ENCODE data around the gene KLKB1.
"Not testable (repeated sequence)": the region's sequence is repeated elsewhere in the genome, so short reads cannot be mapped to it uniquely, and the experiment has no call there.

KLKB1 gene

GRCh38 chr4:186227744-186228513, 622 bp downstream of the KLKB1 start:
- DNase-seq: peak in 1 of 2 experiments; percentile 6

GRCh38 chr4:186228514-186228894, 1.2 kb downstream of the KLKB1 start:
- no peak for DNase-seq

GRCh38 chr4:186234367-186234766, 7.1 kb downstream of the KLKB1 start:
- no peak for DNase-seq

- DNase-seq: no peak
These were observed 8.8 kb downstream of the KLKB1 start for GRCh38 chr4:186236126-186236525.

GRCh38 chr4:186240452-186240847, 13.1 kb downstream of the KLKB1 start:
- no peak for DNase-seq

- DNase-seq: peak in 1 of 2 experiments; percentile 5
These were observed 13.7 kb downstream of the KLKB1 start for GRCh38 chr4:186240848-186241491.

DNA sequence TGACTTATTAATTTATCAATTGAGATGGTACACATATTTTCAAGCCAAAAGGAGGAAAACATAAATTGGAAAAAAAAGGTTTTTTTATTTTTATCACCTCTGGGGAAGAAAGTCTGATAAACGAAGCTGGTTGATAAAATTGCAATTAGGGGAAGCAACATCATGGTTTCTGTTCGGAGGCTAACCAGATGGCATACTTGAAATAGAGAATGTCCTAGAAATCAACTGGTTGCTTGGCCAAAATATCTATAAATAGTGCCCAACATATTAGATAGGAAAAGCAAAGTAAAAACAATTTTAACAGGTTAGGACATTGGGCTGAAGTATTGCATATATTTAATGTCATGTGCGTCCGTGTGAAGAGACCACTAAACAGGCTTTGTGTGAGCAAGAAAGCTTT, 14.3 kb downstream of the KLKB1 start:
- DNase-seq: no peak

- DNase-seq: not testable (repeated sequence)
These were observed 14.7 kb downstream of the KLKB1 start for GRCh38 chr4:186242031-186242430.

- no peak for DNase-seq
These were observed 16.0 kb downstream of the KLKB1 start for GRCh38 chr4:186243331-186243730.

DNA sequence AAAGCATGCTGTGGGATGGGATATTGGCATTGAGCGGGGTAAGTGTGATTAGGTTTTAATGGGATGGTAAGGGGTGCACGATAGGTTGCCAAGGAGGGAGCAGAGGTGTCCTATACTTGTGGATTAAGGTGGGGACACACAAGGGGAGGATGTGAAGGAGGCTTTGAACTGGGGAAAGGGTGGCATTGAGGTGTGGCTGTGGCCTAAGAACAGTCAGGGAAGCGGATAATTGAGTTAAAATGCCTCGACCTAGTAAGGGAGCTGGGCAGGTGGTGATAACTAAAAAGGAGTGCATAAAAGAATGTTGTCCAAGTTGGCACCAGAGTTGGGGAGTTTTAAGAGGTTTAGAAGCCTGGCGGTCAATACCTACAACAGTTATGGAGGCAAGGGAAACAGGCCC, 17.5 kb downstream of the KLKB1 start:
- DNase-seq: no peak

DNA sequence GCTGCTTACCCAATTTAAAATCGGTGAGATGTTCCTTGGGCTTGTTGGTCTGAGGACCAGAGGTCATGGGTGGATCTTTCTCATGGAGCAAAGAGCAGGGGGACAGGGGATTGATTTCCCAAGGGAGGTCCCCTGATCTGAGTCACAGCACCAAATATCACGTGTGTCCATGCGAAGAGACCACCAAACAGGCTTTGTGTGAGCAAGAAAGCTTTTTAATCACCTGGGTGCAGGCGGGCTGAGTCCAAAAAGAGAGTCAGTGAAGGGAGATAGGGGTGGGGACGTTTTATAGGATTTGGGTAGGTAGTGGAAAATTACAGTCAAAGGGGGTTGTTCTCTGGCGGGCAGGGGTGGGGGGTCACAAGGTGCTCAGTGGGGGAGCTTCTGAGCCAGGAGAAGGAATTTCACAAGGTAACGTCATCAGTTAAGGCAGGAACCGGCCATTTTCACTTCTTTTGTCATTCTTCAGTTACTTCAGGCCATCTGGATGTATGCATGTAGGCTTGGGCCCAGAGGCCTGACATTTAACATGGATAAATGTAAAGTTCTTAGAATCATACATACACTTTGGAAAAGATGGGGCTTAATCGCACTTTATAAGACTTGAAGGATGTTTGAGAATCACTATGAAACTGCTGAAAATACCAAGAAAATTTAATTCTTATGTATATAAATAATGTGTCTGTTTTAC, 19.9 kb downstream of the KLKB1 start:
- DNase-seq: not testable (repeated sequence)

DNA sequence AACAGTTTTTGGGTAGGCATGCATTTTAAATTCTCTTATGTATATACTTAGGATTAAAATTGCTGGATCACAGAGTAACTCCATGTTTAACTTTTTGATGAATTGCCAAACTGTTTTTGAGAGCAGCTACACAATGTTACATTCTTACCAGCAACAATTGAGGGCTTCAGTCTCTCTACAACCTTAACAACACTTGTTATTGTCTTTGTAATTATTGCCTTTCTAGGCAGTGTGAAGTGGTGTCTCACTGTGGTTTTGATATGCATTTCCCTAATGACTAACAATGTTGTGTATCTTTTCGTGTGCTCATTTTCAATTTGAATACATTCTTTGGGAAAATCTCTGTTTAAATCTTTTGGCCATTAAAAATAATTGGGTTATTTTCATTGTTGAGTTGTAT, 21.3 kb downstream of the KLKB1 start:
- DNase-seq: no peak

GRCh38 chr4:186249785-186250754, 22.8 kb downstream of the KLKB1 start:
- no peak for DNase-seq

DNA sequence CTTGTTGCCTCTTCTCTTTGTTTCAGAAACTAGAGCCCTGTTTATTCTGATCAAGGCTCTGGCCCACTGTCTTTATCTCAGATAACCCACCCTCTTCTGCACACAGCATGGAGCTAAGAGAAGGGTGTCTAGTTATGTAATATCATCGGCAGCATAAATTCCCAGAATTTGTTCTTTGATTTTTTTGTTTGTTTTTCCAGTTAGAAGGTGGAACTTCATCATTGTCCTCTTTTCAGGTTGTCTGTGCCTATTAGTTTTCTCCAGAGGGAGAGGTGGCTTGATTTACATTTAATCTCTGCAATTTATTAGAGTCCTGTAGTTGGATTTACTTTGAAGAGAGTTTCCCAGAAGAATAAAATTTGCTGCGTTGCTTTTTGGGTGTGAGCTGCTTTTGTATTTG, 23.5 kb downstream of the KLKB1 start:
- DNase-seq: no peak

DNA sequence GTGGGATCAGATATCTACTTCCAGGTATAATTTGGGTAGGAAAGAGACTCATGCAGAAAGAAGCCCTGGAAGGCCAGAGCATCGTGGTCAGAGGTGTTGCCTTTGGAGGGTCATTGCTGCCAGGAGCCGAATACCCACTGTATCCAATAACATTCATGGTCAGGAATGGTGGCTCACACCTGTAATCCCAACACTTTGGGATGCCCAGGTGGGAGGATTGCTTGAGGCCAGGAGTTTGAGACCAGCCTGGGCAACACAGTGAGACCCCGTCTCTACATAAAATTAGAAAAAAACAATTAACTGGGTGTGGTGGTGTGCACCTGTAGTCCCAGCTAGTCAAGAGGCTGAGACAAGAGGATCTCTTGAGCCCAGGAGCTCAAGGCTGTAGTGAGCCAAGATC, 27.8 kb downstream of the KLKB1 start:
- DNase-seq: no peak

DNA sequence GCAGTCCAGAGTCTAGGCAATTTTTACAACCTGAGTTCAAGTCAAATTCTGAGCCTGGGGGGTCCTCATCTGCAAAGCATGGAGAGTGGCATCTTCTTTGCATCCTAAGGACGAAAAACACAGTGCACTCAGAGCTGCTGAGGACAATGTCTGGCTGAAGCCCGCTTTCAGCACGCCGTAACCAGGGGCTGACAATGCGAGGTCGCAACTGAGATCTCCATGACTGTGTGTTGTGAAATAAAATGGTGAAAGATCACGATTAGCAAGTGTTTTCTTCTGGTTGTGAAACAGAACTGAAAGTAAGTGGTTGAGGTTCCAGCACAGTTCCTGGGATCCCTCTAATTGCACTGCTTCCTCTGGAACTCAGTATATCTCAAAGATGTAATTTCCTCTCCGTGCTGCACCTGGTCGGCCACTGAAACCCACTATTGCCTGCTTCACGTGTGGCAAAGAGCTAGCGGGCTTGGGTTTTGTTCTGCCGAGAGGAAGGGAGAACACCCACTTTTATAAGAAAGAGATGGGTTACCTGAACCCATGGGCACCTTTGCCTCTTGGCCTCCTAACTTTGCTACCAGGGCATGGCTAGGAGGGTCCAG, 31.0 kb downstream of the KLKB1 start:
- DNase-seq: no peak

DNA sequence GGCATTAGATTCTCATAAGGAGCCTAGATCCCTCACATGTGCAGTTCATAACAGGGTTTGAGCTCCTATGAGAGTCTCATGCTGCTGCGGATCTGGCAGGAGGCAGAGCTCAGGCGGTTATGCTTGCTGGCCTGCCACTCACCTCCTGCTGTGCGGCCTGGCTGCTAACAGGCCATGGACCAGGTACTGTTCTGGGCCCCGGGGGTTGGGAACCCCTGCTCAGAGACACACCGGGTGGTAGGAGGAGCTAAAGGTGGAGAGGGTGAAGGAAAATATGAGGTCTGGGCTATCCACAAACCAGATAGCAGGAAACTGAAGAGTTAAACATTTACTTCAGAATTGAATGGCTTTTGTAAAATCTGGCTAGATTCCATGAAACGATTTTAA, 32.8 kb downstream of the KLKB1 start:
- DNase-seq: no peak

GRCh38 chr4:186260504-186261448, 33.5 kb downstream of the KLKB1 start:
- no peak for DNase-seq

GRCh38 chr4:186264660-186265059, 37.4 kb downstream of the KLKB1 start:
- DNase-seq: no peak

- not testable (repeated sequence) for DNase-seq
These were observed 37.9 kb downstream of the KLKB1 start for GRCh38 chr4:186265250-186265649.

All from NCI-H524 (cell line).